Astrocyte of the cerebellum (primary cell): ENCODE measurements around the gene BOLA1.

Experiments
- DNase-seq: peaks from one replicate; pipeline ENCODE4 v3.0.0-alpha.2; 2011; ENCODE audit warnings: low read depth
- H3K4me3 ChIP-seq: 2 replicates; pipeline ENCODE4 v1.5.1; 2011; ENCODE audit warnings: mild to moderate bottlenecking, low read depth, low read length, moderate library complexity
- CTCF ChIP-seq: IDR thresholded peaks from 2 replicates; pipeline ENCODE4 v1.5.1; 2012; ENCODE audit warnings: low read length, low read depth, moderate library complexity, mild to moderate bottlenecking; ENCODE audit errors: missing control alignments
- in situ Hi-C: cut with HindIII; loops from 2 replicates; pipeline ENCODE4 v1.10.0; 2017; ENCODE audit warnings: low sequenced_read_pairs

Gene BOLA1

GRCh38 chr1:149927056-149927562, 27.7 kb downstream of the BOLA1 start:
- DNase-seq, result no peak
- in situ Hi-C loops, result no loop called here
- peak overlapping the region; percentile 97 for H3K4me3 ChIP-seq
- no peak for TF ChIP-seq CTCF

GRCh38 chr1:149927563-149928400, 28.4 kb downstream of the BOLA1 start, which contains the start of gene SF3B4:
Gene SF3B4, minus strand, starts transcription at chr1:149927803. Its CDS starts 44 bp downstream, at chr1:149927759.
- DNase-seq, result peak; percentile 80
- in situ Hi-C loops, result no loop called here
- peak within 1 kb of the TSS; percentile 97 for H3K4me3 ChIP-seq
- TF ChIP-seq CTCF, result peak; percentile 5

GRCh38 chr1:149928401-149928724, 29.0 kb downstream of the BOLA1 start:
- TF ChIP-seq CTCF, result no peak
- DNase-seq, result no peak
- in situ Hi-C loops, result no loop called here

GRCh38 chr1:149929856-149930255, 30.5 kb downstream of the BOLA1 start:
- DNase-seq, result no peak
- in situ Hi-C loops, result no loop called here
- H3K4me3 ChIP-seq, result no peak overlapping the region
- TF ChIP-seq CTCF, result no peak

More at GRCh38 chr1:149928401-149928724, 29.0 kb downstream of the BOLA1 start:
- peak overlapping the region; percentile 97 for H3K4me3 ChIP-seq

GRCh38 chr1:149931212-149931790, 31.9 kb downstream of the BOLA1 start:
- in situ Hi-C loops, result no loop called here
- H3K4me3 ChIP-seq, result no peak overlapping the region
- TF ChIP-seq CTCF, result no peak
- no peak for DNase-seq

GRCh38 chr1:149932474-149932873, 33.1 kb downstream of the BOLA1 start:
- H3K4me3 ChIP-seq, result no peak overlapping the region
- no peak for TF ChIP-seq CTCF
- in situ Hi-C loops, result no loop called here
- no peak for DNase-seq
